Gastrocnemius medialis (tissue), 4 donors: ENCODE measurements around the gene PTPN22.

ENCODE experiments used
- POLR2A ChIP-seq, 2 donors: fragments of 450-650 bp; IDR thresholded peaks; one replicate each; pipeline ENCODE4 v1.6.1; 2017; ENCODE audit warnings: antibody characterized with exemption in 2 of 2, mild to moderate bottlenecking in 2 of 2, moderate library complexity in 2 of 2
- TF ChIP-seq, protein P1 (sequence below), 5 experiments: fragments of 450-650 bp in 3 of 5; fragments of 200-600 bp in 2 of 5; sonication (generic) in 2 of 5; IDR thresholded peaks in 4 of 5; conservative IDR thresholded peaks in 1 of 5; 1 replicate in 4 of 5; 2 replicates in 1 of 5; pipeline ENCODE4 v1.5.1; 2016 to 2019; ENCODE audit warnings: antibody characterized with exemption in 5 of 5, mild to moderate bottlenecking in 3 of 5, moderate library complexity in 3 of 5

DNA sequence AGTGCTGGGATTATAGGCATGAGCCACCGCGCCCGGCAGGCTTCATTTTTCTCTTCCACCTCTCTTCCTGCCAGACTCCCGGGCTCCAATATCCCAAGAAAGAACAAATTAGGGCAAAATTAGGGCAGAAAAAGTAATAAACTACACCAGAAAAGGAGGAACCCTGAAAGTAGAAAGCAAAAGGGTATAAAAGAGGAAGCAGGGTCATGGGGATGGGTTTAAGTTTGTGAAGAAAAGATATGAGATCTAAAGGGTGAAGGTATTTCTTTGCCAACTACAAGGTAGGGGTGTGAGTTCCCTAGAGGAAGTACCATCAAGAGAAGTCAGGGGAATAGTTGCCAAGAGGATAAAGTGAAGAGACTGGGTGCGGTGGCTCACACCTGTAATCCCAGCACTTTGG lies 9.9 kb downstream of the PTPN22 start:
- TF ChIP-seq, protein P1, sequence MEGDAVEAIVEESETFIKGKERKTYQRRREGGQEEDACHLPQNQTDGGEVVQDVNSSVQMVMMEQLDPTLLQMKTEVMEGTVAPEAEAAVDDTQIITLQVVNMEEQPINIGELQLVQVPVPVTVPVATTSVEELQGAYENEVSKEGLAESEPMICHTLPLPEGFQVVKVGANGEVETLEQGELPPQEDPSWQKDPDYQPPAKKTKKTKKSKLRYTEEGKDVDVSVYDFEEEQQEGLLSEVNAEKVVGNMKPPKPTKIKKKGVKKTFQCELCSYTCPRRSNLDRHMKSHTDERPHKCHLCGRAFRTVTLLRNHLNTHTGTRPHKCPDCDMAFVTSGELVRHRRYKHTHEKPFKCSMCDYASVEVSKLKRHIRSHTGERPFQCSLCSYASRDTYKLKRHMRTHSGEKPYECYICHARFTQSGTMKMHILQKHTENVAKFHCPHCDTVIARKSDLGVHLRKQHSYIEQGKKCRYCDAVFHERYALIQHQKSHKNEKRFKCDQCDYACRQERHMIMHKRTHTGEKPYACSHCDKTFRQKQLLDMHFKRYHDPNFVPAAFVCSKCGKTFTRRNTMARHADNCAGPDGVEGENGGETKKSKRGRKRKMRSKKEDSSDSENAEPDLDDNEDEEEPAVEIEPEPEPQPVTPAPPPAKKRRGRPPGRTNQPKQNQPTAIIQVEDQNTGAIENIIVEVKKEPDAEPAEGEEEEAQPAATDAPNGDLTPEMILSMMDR (IDR thresholded peaks at IDR 0.05 in 4 of 5, conservative IDR thresholded peaks at IDR 0.05 in 1 of 5), result no peak
- no peak for TF ChIP-seq POLR2A (IDR thresholded peaks at IDR 0.05)
